CD4-positive, alpha-beta T cell treated with Interleukin-17A for 4 hours (primary cell): Measurements from ENCODE around the gene WDR88.
A peak's percentile ranks its signal among the peaks of the same experiment; 100 is the strongest.
"Not testable (repeated sequence)": the region's sequence is repeated elsewhere in the genome, so short reads cannot be mapped to it uniquely, and the experiment has no call there.

Experiments used
- DNase-seq: peaks from one replicate; pipeline ENCODE4 v3.0.0-alpha.2; 2020; ENCODE audit warnings: mixed read lengths

The WDR88 gene

GRCh38 chr19:33175156-33175782 lies 43.4 kb downstream of the WDR88 start:
- no peak for DNase-seq

DNA sequence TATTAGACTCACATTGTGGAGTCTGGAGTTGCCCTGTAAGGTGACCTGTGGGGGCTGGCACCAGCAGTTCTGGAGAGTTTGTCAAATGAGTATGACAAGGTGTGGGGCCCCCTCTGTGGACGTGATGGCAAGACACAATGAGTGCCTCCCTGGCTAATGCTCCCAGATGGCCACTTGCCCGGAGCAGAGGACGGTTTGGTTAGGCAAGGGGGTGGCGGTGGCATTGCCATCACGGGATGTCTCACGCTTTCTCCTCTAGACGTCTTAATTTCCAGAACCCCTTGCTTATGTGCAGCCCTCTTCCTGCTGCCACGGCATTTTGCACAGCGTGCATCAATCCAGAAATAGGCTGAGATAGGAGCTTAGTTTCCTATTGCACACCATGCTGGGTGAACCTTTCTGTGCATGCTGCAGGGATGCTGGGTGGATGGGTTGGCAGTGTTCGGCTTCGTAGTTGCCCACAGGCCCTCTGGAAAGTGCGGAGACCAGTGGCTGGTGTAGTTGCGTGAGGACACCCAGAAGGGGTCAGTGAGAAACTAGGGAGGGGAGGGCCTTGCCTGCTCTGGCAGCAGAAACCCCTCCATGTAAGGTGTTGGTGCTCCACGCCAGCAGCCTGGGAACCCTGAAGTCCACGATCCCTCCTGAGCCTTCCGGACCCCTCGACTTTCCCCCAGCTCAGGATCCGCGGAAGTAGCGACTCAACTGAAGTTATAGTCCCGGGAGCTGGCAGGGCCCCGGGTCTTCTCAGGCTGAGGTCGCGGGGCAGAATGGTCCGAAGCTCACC lies 44.2 kb downstream of the WDR88 start:
- no peak for DNase-seq

GRCh38 chr19:33176670-33177416 lies 44.9 kb downstream of the WDR88 start:
- peak; percentile 95 for DNase-seq

DNA sequence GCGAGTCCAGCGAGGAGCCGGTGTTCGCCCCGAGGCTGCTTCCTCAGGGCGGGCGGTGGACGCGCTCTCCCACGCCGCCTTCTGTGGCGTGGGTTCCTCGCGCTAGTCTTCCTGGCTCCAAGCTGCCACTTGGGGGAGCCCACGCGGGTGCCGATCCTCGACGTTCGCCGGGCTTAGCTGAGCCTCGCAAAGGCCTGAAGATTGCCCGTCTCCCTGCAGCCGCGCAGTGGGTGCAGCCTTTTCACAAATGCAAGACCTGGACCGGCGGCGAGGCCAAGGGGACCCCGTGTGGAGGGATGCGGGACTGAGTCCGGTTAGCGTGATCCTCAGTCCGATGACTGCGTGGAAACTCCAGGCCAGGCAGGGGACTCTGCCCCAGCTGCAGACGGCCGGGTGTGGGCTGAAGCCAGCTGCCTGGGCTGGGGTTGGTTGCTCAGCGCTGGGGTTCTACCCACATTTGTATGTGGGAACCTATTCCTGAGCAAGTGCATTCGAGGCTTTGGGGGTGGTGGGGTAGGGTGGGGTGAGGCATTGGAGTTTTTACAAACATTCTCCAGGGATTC lies 45.6 kb downstream of the WDR88 start:
- DNase-seq: peak; percentile 87

GRCh38 chr19:33186431-33187182 lies 54.7 kb downstream of the WDR88 start:
- DNase-seq: no peak

GRCh38 chr19:33187183-33187540 lies 55.2 kb downstream of the WDR88 start:
- DNase-seq: no peak

GRCh38 chr19:33189453-33189852 lies 57.5 kb downstream of the WDR88 start:
- no peak for DNase-seq

DNA sequence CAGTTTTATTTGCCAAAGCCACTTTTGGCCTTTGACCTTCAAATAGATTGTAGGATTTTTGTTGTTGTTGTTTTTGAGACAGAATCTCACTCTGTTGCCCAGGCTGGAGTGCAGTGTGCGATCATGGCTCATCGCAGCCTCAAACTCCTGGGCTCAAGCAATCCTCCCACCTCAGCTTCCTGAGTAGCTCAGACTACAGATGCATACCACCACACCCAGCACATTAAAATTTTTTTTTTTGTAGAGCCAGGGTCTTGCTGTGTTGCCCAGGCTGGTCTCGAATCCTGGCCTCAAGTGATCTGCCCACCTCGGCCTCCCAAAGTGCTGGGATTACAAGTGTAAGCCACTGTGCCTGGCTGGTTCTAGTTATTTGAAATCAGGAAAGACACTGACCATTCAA lies 59.2 kb downstream of the WDR88 start:
- not testable (repeated sequence) for DNase-seq

GRCh38 chr19:33191501-33191900 lies 59.6 kb downstream of the WDR88 start:
- no peak for DNase-seq

- DNase-seq: no peak
Observed at GRCh38 chr19:33192010-33192409, 60.1 kb downstream of the WDR88 start.

GRCh38 chr19:33193269-33193864 lies 61.5 kb downstream of the WDR88 start:
- no peak for DNase-seq

DNA sequence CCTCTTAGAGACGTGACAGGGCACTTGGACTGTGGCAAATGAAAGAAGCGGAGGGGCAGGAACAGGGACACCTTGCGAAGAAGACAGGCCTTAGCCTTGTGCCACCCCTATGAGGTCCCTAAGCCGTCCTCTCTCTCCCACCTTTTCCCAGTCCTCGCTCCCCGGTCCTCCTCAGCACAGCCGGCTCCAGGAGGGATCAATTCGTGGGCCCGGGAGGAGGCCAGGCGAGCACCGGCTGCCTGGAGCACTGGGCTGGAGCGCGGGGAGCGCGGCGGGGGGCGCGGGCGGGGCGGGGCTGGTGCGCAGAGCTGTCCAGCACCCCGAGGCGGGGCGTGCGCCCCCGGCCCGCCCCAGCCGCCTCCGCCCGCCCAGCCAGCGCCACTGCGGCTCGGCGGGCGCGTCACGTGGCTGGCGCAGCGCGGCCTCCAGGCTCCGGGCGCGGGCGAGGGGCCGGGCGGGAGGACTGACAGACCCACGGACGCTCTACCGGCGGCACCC lies 62.0 kb downstream of the WDR88 start, which contains the start of gene LRP3:
Gene LRP3 (plus strand): TSS at position 466 of the 498 bp plus-strand sequence. CDS start 456 bp downstream, outside the sequence.
- no peak for DNase-seq

GRCh38 chr19:33194532-33194885 lies 62.6 kb downstream of the WDR88 start:
- DNase-seq: no peak

DNA sequence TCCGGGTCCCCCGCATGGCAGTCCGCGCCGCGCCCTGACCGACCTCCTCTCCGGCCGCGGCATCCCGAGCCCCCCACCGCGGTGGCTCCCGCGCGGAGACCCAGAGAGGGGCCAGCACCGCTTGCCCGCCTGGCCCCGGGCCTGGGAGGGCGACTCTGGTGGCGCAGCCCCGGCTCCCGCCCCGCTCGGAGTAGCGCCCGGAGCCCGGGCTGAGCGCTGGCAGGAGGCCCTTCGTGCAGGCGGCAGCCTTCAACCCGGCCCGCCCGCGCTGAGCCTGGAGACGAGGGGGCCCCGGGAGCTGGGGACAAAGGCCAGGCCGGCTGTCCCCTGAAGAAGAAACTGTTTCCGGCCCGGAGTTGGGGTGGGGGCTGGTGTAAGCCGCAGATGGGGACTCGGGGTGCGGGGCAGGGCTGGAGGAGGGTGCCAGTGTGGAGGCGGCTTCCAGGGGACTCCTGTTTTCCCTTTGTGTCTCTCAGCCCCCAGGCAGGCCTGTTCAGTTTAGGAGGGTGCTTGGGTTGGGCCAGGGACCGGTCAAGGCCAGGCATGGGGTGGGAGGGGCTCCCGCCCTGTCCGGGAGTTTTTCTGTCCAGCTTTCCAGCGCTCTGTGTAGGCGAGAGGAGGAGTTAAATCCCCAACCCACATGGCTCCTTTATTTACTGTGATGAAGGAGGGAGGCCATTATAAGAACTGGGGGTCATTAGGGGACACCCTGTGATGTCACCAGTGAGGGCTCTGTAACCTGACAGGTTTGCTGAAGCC lies 63.2 kb downstream of the WDR88 start:
- DNase-seq: no peak

DNA sequence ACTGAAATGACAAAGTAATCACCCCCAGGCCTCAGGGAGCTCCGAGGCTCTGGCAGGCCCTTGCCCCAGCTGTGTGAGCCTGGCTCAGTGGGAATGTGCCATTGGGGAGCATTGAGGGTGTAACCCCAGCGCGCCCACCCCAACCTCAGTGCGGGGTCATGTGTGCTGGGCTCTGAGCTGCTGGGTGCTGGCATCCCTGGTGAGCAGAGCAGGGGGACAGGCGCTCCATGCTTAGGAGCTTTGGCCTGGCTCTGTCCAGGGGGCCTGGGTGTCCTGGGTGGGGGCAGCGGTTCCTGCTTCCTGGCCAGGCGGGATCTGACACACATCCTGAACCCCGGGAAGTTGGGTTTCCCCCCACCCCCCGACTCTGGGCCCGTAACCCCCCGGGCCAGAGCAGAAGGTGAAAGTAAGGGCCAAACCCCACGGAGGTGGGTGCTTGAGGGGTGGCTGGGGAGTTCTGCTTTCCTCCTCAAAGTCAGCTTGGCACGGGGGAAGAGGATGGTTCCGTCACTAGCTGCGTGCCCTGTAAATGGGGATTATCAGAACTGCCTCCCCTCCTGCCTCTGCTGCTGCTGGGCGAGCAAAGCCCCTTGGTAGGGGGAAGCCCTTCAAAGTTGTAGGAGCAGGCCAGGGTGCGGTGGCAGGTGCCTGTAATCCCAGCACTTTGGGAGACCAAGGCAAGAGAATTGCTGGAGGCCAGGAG lies 63.9 kb downstream of the WDR88 start:
- no peak for DNase-seq

- DNase-seq: no peak
Observed at GRCh38 chr19:33196446-33197193, 64.7 kb downstream of the WDR88 start.

DNA sequence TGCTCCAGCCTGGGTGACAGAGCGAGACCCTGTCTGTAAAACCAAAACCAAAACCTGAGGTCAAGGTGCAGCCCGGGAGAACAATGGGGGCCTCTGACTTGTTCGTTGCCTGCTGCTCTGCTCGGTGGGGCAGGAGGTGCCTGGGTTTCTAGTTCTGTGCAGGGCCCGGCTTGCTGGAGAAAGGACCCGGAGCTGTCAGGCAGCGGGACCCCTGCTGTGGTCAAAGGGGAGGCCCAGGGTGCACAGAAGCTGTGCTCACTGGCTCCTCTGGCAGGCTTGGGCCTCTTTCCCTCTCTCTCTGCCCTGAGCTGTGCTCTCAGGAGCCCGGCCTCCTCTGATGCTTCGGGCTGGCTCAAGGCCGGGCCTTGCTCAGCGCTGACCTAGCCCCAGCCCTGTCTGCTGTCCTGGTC lies 65.7 kb downstream of the WDR88 start:
- no peak for DNase-seq

DNA sequence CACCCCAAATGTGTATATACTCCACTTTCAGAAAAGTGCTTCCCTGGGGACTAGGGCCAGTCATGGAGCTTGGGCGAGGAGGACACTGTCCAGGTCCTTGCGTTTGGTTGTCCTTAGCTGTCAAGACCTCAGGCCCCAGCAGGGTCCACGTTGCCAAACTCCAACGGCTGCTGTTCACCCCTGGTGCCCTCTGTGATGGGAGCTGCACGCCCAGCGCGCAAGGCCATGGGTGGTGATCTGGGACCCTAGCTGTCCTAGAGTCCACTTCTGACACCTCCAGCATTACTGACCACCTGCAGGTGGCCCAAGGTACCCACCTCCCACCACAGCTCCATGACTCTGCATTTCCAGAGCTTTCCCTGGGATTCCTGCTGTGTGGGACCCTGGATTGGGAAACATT lies 66.3 kb downstream of the WDR88 start:
- no peak for DNase-seq

GRCh38 chr19:33199441-33200265 lies 67.7 kb downstream of the WDR88 start:
- DNase-seq: no peak
